ENCODE data around the gene FAM50A.

DNA sequence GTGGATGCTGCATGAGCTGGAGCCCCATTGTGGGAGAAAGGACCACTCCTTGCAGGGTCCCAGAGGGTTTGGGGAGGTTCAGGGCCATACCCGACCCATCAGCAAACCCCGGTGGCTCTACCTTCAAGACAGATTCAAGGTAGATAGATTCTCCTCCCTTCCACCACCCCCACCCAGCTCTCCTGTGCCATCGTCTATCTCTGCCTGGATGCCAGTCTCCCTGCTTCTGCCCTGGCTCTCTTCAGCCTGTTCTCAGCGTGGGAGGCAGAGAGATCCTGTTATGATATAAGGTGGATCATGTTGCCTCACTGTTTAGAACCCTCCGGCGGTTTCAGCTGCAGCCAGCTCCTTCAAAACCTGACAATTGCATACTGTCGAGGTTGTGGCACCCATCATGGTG is 29.7 kb downstream of the FAM50A start:
- TF ChIP-seq, protein P1, sequence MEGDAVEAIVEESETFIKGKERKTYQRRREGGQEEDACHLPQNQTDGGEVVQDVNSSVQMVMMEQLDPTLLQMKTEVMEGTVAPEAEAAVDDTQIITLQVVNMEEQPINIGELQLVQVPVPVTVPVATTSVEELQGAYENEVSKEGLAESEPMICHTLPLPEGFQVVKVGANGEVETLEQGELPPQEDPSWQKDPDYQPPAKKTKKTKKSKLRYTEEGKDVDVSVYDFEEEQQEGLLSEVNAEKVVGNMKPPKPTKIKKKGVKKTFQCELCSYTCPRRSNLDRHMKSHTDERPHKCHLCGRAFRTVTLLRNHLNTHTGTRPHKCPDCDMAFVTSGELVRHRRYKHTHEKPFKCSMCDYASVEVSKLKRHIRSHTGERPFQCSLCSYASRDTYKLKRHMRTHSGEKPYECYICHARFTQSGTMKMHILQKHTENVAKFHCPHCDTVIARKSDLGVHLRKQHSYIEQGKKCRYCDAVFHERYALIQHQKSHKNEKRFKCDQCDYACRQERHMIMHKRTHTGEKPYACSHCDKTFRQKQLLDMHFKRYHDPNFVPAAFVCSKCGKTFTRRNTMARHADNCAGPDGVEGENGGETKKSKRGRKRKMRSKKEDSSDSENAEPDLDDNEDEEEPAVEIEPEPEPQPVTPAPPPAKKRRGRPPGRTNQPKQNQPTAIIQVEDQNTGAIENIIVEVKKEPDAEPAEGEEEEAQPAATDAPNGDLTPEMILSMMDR (IDR thresholded peaks at IDR 0.05) = no peak
- TF ChIP-seq POLR2A (IDR thresholded peaks at IDR 0.05) = no peak

All from esophagus squamous epithelium (tissue), 4 donors.